NCI-H2107 treated with DMSO at 0.1 percent for 48 hours (cell line): ENCODE results near the gene ABCG2.

Source experiments
- DNase-seq: peaks from one replicate; lab custom pipeline; 2025; ENCODE audit not compliant: unreplicated experiment; lab: John Stamatoyannopoulos, UW

Gene ABCG2

DNA sequence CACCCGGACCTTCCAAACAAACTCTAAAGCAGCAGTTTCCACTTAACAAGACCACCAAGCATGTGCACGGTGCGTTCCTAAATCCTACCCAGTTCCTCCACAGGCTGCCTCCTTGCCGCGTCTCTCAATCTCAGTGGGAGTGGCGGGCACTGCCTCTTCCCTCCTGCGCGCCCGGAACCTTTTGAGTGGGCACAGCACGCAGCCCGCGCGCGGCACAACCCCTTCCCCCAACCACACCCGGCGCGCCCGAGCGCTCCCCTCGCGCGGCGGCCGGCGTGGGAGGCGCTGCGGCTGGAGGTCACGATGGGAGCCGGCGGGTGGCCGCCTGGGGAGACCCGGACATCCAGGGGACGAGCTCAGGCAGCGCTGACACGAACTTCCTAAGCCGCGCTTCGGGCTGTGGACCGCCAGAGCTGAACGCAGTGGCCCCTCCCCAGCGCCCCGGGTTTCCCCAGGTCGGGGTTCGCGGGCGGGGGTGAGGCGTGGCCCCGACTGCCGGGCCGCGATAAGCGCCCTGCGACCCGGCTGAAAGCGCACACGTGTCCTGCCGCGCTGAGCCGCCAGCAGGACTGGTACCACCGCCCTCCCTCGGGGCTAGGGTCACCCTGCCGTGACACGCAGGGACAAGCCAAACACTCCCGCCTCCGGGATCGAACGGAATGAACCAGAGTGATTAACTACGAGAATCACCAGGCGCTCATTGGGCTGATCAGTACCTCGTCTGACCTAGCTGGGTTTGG lies at the start of gene ABCG2:
TSS of gene ABCG2 (minus strand) at position 151 of the 740 bp plus-strand sequence. CDS start 18,644 bp downstream, outside the sequence.
- no peak for DNase-seq

DNA sequence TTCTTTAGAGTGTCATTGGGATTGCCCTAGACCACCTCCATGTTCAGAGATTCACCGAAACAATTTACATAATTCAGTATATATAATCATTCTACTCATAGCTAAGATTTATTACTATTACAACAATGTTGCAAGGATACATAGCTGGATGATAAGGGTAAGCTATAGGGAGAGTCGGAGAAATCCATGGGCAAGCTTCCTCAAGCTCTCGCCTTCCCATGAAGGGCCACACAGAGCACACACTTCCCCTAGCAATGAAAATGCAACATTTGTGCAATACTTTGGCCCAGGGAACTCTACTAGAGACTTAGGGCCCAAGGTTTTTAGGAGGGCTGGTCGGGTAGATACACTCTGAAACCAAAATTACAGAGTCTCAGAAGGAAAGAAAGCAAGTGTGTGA lies 49.7 kb upstream of the ABCG2 start:
- DNase-seq = no peak

DNA sequence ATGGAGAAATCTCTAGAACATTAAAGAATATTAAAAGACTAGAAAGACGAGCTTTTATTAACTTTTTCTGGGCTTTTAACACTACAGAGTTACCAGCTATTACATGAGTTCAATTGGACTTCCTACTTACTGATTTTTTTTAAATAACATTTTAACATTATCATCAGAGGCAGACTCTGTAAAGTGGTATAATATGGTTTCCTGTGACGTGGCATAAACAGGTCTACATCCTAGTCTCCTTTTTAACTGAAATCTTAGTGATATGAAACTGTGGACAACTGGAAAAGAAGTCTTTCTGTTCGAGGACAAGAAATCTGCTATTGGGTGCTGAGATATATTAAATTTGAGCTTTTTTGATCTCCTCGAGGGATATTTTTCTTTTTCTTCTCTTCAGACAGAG lies 48.7 kb upstream of the ABCG2 start:
- DNase-seq = no peak

DNA sequence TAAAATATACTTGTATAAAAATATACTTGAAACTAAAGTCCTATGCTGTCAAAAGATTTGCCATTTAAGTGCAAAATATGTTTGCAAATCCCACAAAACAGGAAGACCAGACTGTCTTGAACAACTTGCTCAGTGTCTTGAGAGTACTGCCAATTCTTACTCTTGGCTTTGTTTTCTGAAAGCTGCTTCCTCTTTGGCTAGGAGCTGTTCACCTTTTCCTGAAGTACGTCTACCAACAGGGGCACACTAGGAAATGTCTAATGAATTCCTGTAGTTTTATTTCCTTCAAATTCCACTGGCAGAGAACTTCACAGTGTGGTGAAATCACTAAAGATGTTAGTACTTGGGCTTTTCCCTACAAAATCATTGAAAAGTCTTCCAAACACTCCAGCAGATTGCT lies 46.4 kb upstream of the ABCG2 start:
- DNase-seq = no peak

DNA sequence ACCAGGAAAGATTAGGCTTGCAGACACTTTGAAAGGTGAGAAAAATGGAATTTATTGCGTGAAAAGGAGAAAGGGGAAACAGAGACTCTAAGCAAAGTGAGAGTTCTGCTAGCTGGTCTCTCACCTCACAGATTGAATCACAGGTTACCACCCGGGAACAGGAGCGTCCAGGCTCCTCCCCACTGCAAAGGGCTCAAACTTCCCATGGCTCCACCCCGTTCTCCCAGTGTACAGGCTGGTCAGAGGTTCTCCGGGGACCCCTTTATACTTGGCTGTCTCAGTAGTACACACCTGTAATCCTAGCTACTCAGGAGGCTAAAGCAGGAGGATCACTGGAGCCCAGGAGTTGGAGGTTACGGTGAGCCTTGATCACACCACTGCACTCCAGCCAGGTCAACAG lies 44.0 kb upstream of the ABCG2 start:
- DNase-seq = no peak

DNA sequence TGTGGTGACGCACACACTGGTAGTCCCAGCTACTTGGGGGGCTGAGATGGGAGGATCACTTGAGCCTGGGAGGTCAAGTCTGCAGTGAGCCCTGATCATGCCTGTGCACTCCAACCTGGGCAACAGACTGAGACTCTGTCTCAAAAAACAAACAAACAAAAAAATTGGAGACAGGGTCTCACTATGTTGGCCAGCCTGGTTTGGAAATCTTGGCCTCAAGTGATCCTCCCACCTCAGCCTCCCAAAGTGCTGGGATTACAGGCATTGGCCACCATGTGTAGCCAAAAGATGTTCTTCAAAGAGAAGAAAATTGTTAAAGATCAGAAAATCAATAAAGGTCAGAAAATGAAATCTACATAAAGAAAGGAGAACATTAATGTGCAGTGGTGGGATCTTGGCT lies 41.7 kb upstream of the ABCG2 start:
- DNase-seq = no peak

DNA sequence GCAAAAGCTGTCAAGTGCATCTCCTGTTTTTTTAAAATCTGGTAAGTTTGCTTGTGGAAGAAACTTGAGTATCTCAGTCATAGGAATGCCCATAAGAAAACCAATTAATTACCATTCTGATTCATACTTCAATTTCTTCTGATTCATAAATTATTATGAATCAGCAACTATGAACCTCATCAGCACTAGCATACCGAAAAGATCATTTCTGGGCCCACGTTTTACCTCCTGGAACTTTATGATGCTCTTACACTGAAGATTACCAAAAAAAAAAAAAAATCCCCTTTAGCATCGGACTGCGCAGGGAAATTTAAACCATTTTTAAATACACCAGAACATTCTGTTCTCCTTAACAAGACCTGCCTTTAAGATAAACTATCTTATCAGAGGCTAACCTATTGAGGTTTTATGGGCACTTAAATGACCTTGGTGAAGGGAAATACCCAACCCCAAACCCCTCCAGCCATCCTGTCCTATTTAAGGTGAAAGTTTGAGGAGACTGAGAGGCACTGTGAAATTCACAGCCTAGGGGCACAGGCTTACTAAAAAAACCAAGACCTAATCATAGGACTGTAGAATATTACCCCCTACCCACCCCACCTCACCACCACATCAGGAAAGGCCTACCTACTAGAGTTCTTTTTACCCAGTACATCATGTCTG lies 38.2 kb upstream of the ABCG2 start:
- DNase-seq = no peak

DNA sequence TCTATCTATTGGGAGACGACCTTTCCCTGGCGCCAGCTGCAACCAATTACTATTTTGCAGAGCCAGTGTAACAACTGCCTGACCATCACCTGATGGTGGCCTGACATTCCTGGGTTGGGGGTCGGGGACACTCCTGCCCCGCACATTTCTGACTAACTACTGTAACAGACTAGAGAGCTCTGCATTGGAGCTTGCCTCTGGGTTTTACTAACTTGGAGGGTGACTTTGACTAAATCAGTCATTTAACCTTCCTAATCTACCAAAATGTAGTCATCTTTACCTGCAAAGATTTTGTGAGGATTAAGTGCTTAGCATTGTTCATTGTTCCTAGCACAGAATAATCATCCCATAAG lies 37.5 kb upstream of the ABCG2 start:
- no peak for DNase-seq

DNA sequence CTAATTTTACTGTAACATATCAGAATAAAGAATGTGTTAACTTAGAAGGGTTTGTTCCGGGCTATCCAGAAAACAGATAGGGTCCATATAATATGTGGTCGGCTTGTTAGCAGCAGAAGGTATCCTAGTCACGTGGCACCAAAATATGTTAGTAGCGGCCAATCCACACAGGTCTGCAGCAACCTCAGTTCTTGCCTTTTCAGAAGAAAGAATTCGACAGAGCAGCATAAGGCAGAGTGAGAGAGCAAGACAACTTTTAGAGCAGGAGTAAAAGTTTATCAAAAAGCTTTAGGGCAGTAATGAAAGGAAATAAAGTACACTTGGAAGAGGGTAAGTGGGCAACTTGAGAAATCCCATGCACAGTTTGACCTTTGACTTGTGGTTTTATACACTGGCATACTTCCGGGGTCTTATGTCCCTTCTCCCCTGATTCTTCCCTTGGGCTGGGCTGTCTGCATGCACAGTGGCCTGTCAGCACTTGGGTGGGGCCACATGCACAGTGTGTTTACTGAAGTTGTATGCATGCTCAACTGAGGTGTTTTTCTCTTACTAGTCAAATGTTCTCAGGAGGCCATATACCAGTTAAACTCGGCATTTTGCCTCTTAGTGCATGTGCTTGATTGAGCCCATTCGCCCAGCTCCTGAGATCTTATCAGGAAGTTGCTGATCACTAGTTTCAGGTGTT lies 37.0 kb upstream of the ABCG2 start:
- no peak for DNase-seq

DNA sequence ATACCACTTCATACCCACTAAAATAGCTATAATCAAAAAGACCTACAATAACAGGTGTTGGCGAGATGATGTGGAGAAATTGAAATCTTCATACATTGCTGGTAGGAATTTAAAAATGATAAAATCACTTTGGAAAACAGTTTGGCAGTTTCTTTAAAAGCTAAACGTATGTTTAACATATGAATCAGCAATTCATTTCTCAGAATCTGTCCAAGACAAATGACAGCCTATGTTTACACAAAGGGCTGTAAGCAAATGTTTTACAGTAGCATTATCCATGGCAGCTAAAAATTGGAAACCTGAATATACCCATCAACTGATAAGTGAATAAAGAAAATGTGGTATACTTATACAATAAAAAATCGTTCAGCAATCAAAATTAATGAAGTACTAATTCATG lies 33.0 kb upstream of the ABCG2 start:
- no peak for DNase-seq

DNA sequence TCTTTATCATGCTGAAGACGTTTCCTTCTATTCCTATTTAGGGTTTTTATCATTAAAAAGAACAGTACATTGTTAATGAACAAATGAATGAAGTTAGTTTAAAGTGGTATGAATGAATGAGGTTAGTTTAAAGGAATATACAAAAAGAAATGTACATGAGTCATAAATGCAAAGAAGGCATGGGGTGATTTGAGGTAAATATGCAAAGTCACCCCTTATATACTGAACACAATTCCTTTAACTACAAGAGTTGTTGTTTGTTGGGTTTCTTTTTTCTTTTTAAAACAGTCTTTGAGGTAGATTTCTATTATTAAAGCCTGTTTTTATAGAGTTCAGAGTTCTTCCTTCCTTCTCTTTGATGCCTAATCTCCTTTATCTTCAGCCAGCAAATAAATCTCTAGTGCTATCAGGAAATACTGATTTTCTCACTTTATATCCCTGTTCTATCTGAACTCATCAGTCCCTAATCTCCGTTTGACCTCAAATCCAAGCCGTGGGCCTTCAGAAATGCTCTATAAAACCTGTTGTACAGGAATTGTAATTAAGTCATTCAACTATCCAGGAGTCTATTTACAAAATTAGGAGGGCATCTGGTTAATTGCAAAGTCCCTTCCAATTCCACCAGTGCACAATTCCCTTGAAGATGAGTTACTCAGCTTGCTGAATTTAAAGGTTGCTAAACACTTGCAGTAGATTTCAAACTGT lies 31.6 kb upstream of the ABCG2 start:
- DNase-seq = no peak

DNA sequence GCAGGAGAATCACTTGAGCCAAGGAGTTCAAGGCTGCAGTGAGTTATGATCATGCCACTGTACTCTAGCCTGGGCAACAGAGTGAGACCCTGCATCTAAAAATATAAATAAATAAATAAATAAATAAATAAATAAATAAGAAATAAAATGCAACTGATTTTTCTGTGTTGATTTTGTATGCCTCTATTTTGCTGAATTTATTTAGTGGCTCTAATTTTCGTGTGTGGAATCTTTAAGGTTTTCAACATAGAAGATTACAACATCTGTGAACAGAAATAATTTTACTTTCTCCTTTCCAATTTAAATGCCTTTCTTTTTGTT lies 30.9 kb upstream of the ABCG2 start:
- no peak for DNase-seq

DNA sequence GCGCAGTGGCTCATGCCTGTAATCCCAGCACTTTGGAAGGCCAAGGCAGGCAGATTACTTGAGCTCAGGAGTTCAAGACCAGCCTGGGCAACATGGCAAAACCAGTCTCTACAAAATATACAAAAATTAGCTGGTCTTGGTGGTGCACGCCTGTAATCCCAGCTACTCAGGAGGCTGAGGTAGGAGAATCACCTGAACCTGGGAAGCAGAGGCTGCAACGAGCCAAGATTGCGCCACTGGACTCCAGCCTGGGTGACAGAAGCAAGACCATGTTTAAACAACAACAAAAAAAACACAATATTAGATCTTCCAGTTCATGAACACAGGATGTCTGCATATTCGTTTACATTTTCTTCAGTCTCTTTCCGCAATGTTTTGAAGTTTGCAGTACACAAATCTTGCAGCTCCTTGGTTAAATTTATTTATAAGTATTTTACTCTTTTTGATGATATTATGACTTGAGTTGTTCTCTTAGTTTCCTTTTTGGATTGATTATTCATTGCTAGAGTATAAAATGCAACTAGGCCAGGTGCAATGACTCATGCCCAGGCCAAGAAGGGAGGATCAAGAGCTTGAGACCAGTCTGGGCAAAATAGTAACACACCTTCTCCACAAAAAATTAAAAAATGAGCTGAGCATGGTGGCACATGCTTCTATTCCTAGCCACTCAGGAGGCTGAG lies 30.4 kb upstream of the ABCG2 start:
- DNase-seq = no peak

DNA sequence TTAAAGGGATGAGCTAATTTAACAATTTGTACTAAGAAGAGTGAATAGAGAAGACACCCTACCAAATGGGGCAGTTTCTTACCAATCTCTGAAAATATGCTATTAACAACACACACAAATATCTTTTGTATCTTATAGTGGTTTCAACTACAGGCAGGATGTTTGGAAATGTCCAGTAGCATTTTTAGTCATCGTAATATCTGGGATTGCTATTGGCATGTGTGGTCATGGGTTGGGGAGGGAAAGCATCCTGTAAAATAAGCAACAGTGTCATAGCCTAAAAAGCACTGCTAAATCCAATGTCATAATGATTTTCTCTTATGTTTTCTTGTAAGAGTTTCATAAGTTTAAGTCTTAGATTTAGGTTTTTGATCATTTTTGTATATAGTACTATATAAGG lies 29.3 kb upstream of the ABCG2 start:
- DNase-seq = no peak

DNA sequence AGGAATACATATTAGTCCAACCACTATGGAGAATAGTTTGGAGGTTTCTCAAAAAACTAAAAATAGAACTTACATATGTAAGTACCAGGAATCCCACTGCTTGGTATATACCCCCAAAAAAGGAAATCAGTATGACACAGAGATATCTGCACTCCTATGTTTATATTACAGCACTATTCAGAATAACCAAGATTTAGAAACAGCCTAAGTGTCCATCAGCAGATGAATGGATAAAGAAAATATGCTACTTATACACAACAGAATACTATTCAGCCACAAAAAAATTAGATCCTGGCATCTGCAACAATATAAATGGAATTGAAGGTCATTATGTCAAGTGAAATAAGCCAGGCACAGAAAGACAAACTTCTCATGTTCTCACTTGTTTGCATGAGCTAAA lies 27.5 kb upstream of the ABCG2 start:
- DNase-seq = no peak

DNA sequence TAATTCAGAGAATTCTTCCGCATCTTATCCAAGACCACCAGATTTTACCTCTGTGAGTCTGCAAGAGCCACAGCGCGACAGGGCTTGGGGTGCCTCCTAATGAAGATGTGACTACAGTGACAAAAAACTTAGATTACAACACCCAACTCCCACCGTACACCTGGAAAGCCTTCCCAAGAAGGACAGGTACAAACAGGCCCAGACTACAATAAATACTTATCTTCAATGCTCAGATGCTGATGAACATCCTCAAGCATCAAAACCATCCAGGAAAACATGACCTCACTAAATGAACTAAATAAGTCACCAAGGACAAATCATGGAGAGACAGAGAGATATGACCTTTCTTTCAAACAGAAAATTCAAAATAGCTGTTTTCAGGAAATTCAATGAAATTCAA lies 20.8 kb upstream of the ABCG2 start:
- DNase-seq = no peak

DNA sequence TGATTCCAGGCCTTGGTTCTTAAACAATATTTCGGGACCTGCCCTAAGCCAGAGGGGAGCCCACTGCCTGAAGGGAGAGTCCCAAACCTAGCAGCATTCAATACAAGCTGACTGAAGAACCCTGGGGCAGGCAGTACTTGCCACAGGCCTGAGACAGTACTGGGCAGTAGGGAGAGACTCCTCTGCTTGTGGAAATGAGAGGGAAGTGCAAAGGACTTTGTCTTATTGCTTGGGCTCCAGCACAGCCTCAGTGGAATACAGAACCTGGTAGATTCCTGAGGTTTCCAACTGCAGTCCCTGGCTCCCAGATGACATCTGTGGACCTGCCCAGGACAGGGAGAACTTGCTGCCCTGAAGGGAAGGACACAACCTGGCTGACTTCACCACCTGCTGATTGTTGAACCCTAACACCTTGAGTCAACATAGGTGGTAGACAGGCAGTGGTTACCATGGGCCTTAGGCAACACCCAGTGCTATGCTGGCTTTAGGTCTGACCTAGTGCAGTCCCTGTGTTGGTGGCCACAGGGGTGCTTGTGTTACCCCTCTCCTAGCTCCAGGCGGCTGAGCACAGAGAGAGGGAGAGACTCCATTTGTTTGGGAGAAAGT lies 20.3 kb upstream of the ABCG2 start:
- no peak for DNase-seq

DNA sequence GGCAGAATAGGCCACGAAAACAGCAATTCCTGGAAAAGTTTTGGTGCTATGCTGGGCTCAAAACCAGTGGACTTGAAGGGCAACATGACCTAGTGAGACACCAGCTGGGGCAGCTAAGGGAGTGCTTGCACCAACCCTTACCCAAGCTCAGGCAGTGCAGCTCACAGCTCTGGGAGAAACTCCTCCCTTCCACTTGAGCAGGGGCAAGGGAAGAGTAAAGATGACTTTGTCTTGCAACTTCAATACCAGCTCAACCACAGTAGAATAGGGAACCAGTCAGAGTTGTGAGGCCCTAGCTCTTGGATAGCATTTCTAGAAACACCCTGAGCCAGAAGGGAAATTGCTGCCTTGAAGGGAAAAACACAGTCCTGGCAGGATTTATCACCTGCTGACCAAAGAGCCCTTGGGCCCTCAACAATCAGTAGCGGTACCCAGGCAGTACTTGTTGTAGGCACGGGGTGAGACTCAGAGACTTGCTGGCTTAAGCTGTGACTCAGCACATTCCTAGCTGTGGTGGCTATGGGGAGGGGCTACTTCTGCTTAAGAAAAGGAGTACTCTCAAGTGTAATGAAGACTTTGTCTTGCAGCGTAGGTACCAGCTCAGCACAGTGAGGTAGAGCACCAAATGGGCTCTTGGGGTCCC lies 19.7 kb upstream of the ABCG2 start:
- DNase-seq = no peak

DNA sequence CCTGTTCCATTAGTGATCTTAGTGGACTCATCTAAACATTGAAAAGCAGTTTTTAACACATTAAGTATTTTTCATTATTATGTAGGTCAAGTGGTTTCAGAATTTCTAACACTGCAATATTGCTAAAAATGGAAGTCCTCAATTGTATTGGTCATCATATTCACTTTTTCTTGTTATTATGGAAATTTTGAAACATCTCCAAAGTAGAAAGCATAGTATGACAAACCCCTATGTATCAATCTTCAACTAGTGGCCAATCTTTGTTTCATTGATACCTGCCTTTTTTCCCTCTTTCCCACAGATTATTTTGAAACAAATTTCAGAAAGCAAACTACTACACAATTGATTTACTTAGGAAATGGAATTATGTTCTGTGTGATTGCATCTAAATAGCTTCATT lies 14.5 kb upstream of the ABCG2 start:
- no peak for DNase-seq

DNA sequence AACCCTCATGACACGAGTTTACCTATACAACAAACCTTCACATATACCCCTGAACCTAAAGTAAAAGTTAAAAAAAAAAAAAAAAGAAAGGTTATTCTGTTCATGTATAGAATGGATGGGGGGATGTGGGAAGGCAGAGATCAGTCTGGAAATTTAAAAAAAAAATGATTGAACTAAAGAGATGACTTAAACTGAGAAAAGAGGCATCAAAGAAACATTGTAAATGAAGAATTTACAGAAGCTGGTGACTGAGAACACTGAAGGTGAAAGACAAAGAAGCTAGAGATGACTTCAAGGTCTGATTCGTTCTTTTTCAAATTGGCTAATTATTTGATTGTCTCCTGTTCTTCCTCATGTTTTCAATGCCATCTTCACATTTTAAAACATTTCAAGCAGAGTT lies 12.8 kb upstream of the ABCG2 start:
- no peak for DNase-seq

DNA sequence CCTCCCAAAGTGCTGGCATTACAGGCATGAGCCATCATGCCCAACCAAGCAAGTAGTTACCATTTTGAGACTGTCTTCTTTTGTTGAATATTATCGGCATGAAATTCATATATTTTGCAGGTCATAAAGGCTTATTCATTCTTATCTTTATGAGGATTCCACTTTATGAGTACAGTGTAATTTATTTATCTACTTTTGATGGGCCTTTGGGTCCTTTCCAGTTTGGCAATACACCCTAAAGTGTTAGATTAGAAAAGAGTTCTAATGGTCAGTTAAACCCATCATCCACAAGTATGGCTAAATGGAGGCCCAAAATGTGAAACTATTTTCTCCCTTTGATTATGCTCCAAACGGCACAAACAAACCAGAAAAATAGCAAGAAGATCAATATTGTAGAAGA lies 10.9 kb upstream of the ABCG2 start:
- no peak for DNase-seq
